ENCODE measurements around the gene HIP1.
"Not testable (repeated sequence)": the region's sequence is repeated elsewhere in the genome, so short reads cannot be mapped to it uniquely, and the experiment has no call there.

Gene HIP1

DNA sequence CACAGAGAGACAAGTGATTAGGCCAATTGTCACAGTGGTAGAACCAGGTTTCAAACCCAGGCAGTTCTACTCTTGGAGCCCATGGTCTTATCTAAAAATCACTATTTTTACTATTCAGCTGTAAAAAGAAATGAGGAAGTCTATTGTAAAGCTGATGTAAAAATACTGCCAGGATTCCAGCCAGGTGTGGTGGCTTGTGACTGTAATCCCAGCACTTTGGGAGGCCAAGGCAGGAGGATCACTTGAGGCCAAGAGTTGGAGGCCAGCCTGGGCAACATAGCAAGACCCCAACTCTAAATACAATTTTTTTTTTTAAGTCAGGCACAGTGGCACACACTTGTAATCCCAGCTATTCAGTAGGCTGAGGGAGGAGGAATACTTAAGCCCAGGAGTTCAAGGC is 40.4 kb downstream of the HIP1 start:
- TF ChIP-seq, protein P1, sequence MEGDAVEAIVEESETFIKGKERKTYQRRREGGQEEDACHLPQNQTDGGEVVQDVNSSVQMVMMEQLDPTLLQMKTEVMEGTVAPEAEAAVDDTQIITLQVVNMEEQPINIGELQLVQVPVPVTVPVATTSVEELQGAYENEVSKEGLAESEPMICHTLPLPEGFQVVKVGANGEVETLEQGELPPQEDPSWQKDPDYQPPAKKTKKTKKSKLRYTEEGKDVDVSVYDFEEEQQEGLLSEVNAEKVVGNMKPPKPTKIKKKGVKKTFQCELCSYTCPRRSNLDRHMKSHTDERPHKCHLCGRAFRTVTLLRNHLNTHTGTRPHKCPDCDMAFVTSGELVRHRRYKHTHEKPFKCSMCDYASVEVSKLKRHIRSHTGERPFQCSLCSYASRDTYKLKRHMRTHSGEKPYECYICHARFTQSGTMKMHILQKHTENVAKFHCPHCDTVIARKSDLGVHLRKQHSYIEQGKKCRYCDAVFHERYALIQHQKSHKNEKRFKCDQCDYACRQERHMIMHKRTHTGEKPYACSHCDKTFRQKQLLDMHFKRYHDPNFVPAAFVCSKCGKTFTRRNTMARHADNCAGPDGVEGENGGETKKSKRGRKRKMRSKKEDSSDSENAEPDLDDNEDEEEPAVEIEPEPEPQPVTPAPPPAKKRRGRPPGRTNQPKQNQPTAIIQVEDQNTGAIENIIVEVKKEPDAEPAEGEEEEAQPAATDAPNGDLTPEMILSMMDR (IDR thresholded peaks at IDR 0.05; ENCODE audit: low read depth, low read length), result no peak
- DNase-seq (ENCODE audit: extremely low read depth, low read depth), result no peak

DNA sequence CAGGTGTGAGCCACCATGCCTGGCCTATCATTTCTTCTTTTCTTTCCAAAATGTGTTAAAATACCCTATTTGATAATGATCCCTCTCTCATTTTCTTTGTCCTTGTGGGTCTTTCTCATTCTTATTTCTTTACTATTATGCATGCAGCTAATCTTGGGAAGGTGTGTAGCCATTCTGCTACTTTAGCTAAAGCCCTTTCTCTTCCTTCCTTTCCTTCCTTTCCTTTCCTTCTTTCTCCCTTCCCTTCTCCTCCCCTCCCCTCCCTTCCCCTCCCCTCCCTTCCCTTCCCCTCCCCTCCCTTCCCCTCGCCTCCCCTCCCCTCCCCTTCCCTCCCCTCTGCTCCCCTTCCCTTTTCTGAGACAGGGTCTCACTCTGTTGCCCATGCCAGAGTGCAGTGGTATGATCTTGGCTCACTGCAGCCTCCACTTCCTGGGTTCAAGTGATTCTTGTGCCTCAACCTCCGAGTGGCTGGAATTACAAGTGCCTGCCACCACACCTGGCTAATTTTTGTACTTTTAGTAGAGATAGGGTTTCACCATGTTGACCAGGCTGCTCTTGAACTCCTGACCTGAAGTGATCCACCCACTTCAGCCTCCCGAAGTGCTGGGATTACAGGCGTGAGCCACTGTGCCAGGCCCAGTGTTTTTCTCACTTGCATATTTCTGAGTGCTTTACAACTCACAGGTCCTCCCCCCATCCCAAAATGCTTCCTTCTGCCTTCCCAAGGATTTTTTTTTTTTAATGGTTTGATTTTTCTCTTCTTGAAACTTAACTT is 42.3 kb downstream of the HIP1 start:
- DNase-seq (ENCODE audit: extremely low read depth, low read depth), result no peak
- TF ChIP-seq, protein P1 (IDR thresholded peaks at IDR 0.05; ENCODE audit: low read depth, low read length), result no peak

DNA sequence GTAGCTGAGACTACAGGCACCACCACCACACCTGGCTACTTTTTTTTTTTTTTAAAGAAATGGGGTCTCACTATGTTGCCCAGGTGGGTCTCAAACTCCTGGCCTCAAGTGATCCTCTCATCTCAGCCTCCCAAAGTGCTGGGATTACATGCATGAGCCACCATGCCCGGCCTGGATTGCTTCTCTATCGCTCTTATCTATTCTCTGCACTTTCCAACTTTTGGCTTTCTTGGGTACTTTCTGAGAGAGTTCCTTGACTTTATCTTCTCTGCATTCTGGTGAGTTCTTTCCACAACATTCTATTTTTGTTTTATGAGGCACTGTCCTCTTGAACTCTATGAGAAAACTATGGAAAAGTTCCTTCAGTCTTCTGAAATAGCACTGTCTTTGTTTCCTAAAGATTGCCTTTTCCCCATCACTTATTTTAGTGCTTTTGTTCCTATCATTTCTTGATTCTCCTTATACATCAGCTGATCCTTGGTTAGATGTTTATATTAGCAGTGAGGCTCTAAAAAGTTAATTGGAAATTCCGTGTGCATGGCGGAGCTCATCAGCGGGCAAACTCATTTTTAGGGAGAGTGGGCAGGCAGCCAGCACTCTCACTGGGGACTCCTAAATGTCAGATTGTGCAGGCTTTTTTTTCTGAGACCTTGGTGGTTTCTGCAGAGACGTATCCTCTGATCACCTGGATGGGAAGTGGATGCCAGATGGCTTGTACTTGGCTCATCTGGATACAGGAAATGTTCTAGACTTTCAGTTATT is 43.9 kb downstream of the HIP1 start:
- TF ChIP-seq, protein P1 (IDR thresholded peaks at IDR 0.05; ENCODE audit: low read depth, low read length), result no peak
- no peak for DNase-seq (ENCODE audit: extremely low read depth, low read depth)

DNA sequence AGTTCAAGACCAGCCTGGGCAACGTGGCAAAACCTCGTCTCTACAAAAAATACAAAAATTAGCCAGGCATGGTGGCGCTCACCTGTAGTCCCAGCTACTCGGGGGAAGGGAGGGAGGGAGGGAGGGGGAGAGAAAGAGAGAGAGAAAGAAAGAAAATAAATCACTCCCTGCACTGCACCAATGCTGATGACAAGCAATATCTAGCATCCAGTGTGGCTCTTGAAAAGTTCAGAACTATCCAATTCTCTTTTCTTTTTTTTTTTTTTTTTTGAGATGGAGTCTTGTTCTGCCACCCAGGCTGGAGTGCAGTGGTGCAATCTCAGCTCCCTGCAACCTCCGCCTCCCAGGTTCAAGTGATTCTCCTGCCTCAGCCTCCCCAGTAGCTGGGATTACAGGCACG is 45.1 kb downstream of the HIP1 start:
- DNase-seq (ENCODE audit: extremely low read depth, low read depth), result not testable (repeated sequence)

DNA sequence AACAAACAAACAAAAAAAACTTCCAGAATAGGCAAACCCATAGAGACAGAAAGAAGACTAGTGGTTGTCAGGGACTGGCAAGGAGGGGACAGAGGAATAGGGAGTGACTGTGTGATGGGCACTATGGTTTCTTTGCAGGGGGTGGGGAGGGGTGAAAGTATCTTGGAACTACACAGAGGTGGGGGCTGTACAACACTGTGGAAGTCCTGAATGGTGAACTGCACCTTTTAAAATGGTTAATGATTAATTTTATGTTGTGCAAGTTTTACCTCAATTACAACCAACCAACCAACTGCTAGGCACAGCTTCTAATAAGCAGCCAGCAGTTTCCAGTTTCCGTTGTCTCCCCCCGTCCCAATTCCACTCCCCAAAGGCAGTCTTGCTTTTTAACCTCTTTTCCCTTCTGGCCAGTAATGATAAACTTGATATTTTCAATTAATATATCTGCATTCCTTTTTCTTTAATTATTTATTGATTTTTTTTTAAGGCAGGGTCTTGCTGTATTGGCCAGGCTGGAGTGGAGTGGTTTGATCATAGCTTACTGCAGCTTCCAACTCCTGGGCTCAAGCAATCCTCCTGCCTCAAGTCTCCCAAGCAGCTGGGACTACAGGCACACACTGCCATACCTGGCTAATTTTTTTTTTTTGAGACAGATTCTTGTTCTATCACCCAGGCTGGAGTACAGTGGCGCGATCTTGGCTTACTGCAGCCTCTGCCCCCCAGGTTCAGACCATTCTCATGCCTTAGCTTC is 46.8 kb downstream of the HIP1 start:
- no peak for DNase-seq (ENCODE audit: extremely low read depth, low read depth)
- TF ChIP-seq, protein P1 (IDR thresholded peaks at IDR 0.05; ENCODE audit: low read depth, low read length), result no peak

DNA sequence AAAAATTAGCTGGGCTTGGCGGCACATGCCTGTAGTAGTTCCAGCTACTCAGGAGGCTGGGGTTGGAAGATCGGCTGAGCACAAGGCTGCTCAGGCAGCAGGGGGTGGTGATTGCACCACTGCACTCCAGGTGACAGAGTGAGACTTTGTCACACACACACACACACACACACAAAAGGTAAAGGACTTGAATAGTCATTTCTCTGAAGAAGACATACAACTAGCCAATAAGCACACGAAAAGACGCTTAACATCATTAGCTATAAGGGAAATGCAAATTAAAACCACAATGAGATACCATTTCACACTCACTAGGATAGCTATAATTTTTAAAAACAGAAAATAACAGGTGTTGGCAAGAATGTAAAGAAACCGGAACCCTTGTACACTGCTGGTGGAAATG is 48.6 kb downstream of the HIP1 start:
- TF ChIP-seq, protein P1 (IDR thresholded peaks at IDR 0.05; ENCODE audit: low read depth, low read length), result no peak
- no peak for DNase-seq (ENCODE audit: extremely low read depth, low read depth)

DNA sequence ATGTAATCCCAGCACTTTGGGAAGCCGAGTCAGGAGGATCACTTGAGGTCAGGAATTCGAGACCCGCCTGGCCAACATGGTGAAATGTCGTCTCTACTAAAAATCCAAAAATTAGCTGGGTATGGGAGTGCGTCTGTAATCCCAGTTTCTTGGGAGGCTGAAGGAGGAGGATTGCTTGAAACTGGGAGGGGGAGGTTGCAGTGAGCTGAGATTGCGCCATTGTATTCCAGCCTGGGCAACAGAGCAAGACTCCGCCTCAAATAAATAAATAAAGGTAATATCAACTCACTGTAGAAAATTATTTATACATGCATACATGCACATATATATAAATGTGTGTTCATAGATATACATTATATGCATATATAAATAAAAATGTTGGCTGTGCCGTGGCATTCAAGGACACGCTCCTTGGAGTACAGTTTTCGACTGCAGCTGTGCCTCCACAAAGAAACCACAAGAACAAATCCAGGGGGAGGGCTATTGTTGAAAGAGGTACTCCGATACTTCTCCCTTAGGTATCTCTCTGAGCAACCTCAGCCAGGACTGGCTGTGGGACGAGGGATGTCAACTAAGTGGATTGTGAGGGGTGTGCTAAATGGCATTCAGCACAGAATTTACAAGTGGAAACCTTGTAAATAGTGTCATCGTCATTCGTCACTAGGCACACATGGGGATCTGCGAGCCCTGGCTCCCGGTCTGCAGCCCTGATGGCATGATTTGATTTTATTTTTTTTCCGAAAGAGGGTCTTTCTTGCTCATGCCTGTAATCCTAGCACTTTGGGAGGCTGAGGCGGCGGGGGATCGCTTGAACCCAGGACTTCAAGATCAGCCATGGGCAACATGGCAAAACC is 49.3 kb downstream of the HIP1 start:
- TF ChIP-seq, protein P1 (IDR thresholded peaks at IDR 0.05; ENCODE audit: low read depth, low read length), result no peak
- no peak for DNase-seq (ENCODE audit: extremely low read depth, low read depth)

Data from AG09319 (cell line).